HG03045 (cell line): ENCODE data around the gene IDS.

Experiments
- ATAC-seq: cut with Tn5 transposase; IDR thresholded peaks from one replicate; pipeline ENCODE4 v1.9.1; 2021; ENCODE audit warnings: mild to moderate bottlenecking, moderate library complexity; ENCODE audit not compliant: unreplicated experiment

IDS gene

GRCh38 chrX:149462849-149463248 lies 42.3 kb downstream of the IDS start:
- no peak for ATAC-seq

DNA sequence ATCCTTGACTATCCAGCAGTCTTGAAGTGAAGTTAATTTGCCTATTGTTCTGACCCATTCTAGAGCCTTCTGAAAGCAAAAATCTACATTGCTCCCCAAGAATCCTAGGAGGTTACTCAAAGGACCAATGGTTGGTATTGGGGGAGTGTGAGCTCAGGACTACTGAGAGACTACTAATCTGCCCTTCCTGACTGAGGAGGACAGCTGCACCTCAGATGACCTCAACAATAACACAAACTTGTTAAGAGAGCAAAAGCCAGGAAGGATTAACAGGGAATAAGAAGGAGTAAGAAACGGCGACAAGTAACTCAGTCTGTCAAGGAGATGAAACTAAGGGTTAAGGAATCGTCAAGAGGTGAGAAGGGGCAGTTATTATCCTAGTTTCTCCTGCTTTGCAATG lies 43.4 kb downstream of the IDS start:
- ATAC-seq, result no peak

DNA sequence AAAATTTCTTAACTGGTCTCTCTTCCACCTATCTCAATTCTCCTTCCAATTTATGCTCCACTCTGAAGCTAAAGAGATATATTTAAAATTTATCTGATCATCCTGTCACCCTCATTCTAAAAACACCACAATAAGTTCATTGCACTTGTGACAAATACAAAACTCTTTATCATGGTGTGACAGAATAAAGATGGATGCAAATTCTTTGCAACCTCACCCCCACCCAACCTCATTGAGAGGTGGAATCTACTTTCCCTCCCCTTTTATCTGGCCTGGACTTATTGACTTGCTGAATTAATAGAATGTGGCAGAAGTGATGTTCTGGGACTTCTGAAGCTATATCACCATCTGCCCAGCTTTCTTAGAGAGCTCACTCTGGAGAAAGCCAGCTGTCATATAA lies 46.5 kb downstream of the IDS start:
- no peak for ATAC-seq

DNA sequence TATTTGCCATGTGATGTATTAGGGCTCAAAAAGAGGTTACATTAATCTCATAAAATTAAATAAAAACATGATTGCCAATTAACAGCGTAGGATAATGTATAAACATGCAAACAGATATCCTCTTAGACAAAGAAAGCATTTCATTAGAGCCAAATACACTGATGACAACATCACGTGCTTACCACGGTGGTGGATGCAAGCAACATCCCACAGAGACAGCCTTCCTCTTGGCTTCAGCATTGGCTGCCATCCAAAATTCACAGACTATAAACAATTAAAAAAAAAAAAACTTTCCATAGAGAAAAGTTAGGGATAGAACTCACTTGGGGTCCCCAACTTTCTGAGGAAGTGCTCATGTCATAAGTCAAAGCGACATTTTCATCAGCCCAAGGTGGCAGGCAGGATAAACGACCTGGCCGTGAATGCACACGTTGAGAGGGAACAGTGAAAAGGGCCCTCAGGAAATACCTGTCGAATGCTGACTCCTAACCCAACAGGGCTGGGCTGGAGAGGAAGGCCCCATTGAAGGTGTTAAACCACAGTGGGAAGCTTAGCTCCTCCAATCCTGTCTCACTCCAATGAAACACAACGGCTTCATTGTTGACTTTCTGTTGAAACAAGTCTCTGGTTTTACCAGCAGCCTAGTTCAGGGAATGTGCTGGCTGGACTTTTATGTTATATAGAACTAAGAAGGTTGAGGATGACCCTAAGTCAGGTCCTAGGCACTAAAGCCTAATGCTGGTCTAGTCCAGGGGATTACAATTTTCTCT lies 48.4 kb downstream of the IDS start:
- ATAC-seq, result no peak

DNA sequence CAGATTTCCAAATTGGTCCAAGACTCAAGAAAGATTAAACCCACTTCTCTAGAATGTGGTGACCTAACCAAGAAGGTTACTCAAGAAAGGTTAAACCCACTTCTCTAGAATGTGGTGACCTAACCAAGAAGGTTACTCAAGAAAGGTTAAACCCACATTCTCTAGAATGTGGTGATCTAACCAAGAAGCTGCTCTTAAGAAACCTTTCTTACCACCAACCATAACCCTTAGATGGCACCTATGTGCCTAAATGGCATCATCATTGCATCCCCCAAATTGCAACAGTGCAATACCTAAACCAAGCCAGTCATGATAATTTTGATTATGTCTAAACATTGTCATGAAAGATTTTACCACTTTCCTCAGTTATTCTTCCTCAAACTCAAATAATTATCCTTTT lies 49.2 kb downstream of the IDS start:
- ATAC-seq, result no peak

DNA sequence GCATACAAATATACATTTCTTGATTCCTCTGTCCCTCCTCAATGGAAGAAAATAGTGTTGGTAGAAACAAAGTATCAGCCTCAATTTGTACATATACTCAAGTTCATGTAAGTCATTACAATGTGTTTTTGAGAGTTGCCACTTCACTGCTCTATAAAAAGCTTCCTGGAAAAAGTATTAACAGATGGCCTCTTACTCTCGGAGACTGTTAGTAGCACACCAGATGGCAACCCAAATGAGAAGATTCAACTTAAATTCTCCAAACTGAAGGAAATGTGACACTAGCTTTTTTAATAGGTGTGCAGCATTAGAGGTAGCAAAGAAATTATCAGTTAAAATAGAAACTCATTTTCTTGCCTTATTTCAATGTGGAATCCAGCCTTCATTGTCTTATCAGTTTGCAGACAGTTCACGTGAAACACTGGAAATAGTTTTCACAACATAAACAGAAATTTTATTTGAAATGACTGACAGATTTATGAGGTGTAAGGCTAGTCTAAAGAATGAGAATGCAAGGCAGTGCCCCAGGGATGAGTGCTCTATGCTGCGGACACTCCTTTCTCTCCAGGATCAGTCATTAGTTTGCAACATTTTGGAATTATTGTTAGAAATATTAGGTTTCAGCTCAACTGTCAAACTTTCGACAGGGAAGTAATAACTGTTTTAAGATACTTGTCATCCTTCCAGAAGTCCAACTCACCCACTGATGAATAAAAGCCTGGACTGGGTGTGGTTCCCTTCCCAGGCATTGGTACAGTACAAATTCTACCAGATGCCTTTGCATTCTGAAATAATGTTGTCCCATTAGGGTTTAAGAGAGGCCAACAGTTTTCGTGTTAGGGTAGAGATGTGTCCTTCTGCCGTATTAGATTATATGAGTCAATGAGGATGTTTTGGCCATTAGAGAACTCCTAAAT lies 50.9 kb downstream of the IDS start:
- ATAC-seq, result no peak

DNA sequence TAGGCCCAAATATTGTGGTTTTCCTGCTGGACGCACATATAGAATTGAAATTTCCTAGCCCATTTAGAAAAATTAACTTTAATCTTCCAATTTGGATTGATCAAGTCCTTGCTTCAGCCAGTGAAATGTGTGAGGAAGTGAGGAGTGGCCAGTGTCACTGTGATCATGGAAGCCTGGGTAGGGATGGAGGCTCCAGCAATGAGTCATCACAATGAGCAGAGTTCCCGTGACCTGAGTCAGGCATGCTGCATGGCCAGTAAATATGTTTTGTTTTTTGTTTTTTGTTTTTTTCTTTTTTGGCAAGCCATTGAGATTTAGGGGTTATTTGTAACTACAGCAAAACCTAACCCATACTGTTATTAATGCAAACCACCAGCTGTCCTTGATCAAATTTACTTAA lies 52.1 kb downstream of the IDS start:
- ATAC-seq, result no peak

GRCh38 chrX:149433451-149433850 lies 71.7 kb downstream of the IDS start:
- ATAC-seq, result no peak

DNA sequence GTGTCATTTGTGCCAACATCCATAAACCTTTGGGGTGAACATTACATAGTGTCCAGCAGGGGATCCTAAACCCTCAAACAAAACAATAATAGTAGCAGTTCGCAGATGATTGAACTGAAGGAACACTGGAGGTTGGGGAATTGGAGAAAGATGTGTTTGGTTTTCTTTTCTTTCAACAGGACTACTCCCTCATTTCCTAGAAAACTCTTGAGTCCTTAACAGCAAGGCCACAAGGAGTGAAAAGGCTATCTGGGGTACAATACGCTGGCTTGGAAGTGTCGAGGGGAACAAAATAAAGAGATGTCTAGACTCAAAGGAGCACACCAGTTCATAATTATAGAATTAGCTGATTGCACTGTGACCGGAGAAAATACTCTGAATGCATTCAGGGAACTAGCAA lies 72.1 kb downstream of the IDS start:
- no peak for ATAC-seq
